Activated CD8-positive, alpha-beta memory T cell treated with anti-CD3 and anti-CD28 coated beads for 4 hours (primary cell): Measurements from ENCODE around the gene MRPL18.
"Not testable (repeated sequence)": the region's sequence is repeated elsewhere in the genome, so short reads cannot be mapped to it uniquely, and the experiment has no call there.

ENCODE experiments used
- DNase-seq, 2 donors: peaks; one replicate each; pipeline ENCODE4 v3.0.0-alpha.2; 2020; ENCODE audit warnings: low read depth in 2 of 2

Gene MRPL18

GRCh38 chr6:159772196-159772595 is 18.1 kb upstream of the MRPL18 start:
- no peak for DNase-seq

- no peak for DNase-seq
These were observed 12.9 kb upstream of the MRPL18 start for GRCh38 chr6:159777240-159777904.

GRCh38 chr6:159778131-159778530 is 12.1 kb upstream of the MRPL18 start:
- no peak for DNase-seq

GRCh38 chr6:159778542-159779103 is 11.6 kb upstream of the MRPL18 start:
- DNase-seq, result no peak

GRCh38 chr6:159788276-159788675 is 2.0 kb upstream of the MRPL18 start:
- no peak for DNase-seq

GRCh38 chr6:159788753-159789376 is 1.4 kb upstream of the MRPL18 start:
- no peak for DNase-seq

- peak; percentile 98 to 99 for DNase-seq
These were observed 704 bp upstream of the MRPL18 start, which contains the start of gene TCP1 for GRCh38 chr6:159789377-159790148. TSS of gene TCP1 (minus strand) at chr6:159789602. CDS start at chr6:159789468, 134 bp downstream.

- no peak for DNase-seq
These were observed 810 bp downstream of the MRPL18 start for GRCh38 chr6:159790956-159791598.

GRCh38 chr6:159794976-159795375 is 4.7 kb downstream of the MRPL18 start:
- DNase-seq, result not testable (repeated sequence)

GRCh38 chr6:159797554-159797953 is 7.3 kb downstream of the MRPL18 start:
- no peak for DNase-seq

- no peak for DNase-seq
These were observed 10.0 kb downstream of the MRPL18 start, which contains the start of gene PNLDC1 for GRCh38 chr6:159800141-159800865. TSS of gene PNLDC1 (plus strand) at chr6:159800276. CDS start at chr6:159800308, 32 bp downstream.

GRCh38 chr6:159801935-159802334 is 11.7 kb downstream of the MRPL18 start:
- DNase-seq, result no peak

GRCh38 chr6:159804504-159804903 is 14.2 kb downstream of the MRPL18 start:
- no peak for DNase-seq

- no peak for DNase-seq
These were observed 15.3 kb downstream of the MRPL18 start for GRCh38 chr6:159805440-159806020.

- DNase-seq, result no peak
These were observed 15.8 kb downstream of the MRPL18 start for GRCh38 chr6:159806021-159806458.

GRCh38 chr6:159807150-159807858 is 17.0 kb downstream of the MRPL18 start:
- no peak for DNase-seq

- DNase-seq, result no peak
These were observed 18.4 kb downstream of the MRPL18 start for GRCh38 chr6:159808647-159809046.

- DNase-seq, result no peak
These were observed 18.9 kb downstream of the MRPL18 start for GRCh38 chr6:159809149-159809548.

GRCh38 chr6:159813781-159814180 is 23.5 kb downstream of the MRPL18 start:
- no peak for DNase-seq

GRCh38 chr6:159815410-159815809 is 25.1 kb downstream of the MRPL18 start:
- DNase-seq, result no peak
